HTR-8/SVneo (cell line): ENCODE measurements around the gene RIMS1.
"Not testable (repeated sequence)": the region's sequence is repeated elsewhere in the genome, so short reads cannot be mapped to it uniquely, and the experiment has no call there.

ENCODE experiments used
- DNase-seq: peaks from one replicate; pipeline ENCODE4 v3.0.0; 2011; ENCODE audit warnings: low spot score, mixed read lengths; ENCODE audit not compliant: insufficient read length
- FAIRE-seq: peaks from 2 replicates; lab custom pipeline; 2011; peaks lifted over from hg19 to GRCh38; lab: Jason Lieb, UNC

The RIMS1 gene

DNA sequence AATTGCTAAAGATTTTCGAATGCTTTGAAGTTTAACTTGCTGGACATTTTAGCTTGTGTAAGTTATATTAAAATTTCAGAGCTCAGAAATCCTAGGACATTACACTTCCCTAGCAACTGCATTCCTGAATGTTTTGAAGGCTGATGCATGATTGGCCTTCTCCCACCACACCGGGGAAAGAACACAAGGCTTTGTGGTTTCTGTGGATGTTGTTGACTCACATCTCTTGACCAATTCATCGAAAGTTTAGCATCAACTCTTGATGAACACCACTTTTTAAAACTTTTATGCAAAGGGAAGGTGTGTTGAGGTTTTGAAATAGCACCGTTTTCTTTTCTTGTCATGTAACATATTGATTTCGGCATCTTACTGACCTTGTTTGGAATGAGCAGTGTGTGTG is 81.1 kb downstream of the RIMS1 start:
- FAIRE-seq = no peak
- DNase-seq = no peak

GRCh38 chr6:71977884-71978283 is 91.5 kb downstream of the RIMS1 start:
- no peak for FAIRE-seq
- no peak for DNase-seq

- no peak for FAIRE-seq
- DNase-seq = no peak
These were observed 93.6 kb downstream of the RIMS1 start for GRCh38 chr6:71979911-71980310.

DNA sequence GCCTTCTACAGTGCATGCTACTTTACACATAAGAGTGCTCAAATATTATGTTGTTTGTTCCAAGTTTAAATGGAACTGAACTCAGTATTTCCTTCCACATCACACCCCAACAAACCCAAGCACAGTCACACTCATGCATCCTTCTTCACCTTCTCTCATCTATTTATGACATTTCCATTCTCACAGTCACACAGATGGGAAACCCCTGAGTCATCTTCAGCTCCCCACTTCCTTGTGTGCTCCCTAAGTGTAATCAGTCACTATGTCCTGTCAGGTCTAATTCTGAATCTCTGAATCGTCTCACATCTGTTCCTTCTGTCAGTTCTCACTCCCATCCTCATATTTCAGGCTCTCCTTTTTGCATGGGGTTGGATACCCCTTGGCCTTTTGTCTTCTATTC is 96.0 kb downstream of the RIMS1 start:
- no peak for DNase-seq
- no peak for FAIRE-seq

DNA sequence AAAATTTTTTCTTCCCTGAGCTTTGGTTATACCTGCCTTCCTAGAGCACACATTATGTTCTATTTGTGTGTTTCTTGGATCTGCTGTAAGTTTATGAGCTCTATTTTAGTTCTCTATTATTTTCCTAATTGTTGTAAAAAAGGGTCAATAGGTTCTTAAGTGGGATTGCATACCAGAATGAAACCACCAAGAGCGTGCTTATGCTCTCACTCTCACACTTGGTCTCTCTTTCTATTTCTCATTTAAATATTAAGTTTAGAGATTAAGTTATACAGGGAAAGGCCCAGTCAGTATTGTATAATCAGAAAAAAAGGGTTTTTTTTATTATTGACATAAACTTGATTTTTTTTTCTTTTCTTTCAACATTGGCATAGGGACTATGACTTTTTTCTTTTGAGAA is 96.8 kb downstream of the RIMS1 start:
- DNase-seq (no peak), FAIRE-seq (no peak)

DNA sequence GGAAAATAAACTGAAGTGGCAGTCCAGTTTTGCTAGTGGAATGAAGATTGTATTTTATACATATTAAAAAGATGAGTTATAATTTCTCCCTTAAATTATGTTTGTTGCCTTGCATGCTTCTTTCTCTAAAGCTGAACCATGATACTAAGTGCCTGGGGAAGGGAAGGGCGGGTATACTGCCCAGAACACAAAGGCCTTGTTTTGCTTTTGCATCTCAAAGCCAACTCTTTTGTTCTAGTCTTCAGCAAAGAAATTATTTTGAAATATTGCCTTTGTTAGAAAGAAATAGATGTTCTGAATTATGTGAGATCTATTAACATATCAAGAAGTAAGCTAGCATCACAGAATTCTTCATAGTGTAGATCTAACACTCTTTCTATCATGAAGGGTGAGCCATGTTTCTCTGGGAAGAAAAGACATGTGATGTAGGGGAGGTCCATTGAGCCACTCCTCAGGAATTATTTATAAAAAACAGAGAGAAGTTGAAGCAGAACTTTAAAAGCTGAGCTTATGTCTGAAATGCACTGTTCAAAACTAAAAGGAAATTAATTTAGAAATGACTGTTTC is 108.4 kb downstream of the RIMS1 start:
- DNase-seq = no peak
- FAIRE-seq = no peak

DNA sequence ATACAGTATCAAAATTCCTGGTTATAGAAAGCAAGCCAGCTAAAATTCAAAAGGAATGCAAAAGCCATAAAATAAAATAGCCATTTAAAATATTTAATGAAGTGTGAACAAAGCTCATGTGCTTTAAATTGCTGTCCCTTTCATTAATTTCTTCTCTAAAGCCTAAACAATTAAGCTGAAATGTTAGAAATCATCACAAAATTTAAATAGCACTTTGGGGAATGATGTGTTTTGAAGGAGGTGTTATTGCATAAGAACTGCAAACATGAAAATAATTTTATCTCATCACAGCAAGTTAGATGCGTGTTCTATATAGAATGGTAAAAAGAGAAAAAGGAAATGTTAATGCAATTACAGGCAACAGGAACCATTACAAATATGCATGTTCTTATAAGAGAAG is 111.0 kb downstream of the RIMS1 start:
- DNase-seq = no peak
- FAIRE-seq = no peak

DNA sequence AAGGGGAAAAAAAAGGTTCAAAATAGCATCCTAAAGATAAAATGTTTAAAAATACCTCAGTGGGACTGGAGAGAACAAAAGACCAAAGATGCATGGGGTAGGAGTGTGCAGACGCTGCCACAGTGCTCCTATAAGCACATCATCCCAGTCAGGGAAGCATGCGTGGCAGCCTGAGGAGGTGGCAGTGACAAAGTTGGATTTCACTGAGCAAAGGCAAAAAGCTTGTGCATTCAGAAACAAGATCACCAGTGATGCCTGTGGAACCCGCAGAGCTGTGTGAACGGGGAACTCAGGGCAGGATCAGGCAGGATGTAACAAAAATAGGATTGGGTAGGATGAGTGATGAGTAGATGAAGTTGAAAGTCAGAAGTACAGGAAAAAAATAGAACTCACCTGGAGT is 116.1 kb downstream of the RIMS1 start:
- FAIRE-seq = no peak

DNA sequence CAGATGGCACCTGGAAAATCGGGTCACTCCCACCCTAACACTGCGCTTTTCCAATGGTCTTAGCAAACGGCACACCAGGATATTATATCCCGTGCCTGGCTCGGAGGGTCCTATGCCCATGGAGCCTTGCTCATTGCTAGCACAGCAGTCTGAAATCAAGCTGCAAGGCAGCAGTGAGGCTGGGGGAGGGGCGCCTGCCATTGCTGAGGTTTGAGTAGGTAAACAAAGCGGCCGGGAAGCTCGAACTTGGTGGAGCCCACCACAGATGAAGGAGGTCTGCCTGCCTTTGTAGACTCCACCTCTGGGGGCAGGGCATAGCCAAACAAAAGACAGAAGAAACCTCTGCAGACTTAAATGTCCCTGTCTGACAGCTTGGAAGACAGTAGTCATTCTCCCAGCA is 120.2 kb downstream of the RIMS1 start:
- DNase-seq, FAIRE-seq: not testable (repeated sequence)

More for the DNA sequence above, 116.1 kb downstream of the RIMS1 start:
- DNase-seq = no peak

DNA sequence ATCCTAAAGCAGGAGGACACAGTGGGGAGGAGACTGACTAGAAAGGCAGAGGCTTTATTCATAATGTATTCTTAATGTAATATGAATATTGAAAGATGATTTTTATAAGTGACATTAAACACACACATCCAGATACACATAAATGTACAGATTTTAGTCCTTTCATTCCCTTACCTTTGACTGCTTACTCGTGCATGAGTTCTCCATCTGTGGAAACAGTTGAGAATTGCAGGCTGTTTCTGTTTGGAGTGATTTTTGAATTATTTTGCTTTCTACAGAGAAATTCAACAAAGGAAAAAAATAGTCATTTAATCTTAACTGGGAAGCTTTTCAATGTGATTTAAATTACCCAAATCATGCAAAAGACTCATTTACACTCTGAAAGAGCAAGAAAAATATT is 136.5 kb downstream of the RIMS1 start:
- no peak for DNase-seq

GRCh38 chr6:72031471-72031870 is 145.1 kb downstream of the RIMS1 start:
- no peak for DNase-seq
- no peak for FAIRE-seq

More for the DNA sequence above, 136.5 kb downstream of the RIMS1 start:
- no peak for FAIRE-seq

- DNase-seq (no peak), FAIRE-seq (no peak)
These were observed 145.7 kb downstream of the RIMS1 start for GRCh38 chr6:72032086-72032485.

GRCh38 chr6:72035486-72035885 is 149.1 kb downstream of the RIMS1 start:
- FAIRE-seq (no peak), DNase-seq (no peak)

- no peak for FAIRE-seq
- no peak for DNase-seq
These were observed 149.6 kb downstream of the RIMS1 start for GRCh38 chr6:72035966-72036365.

GRCh38 chr6:72037006-72037405 is 150.7 kb downstream of the RIMS1 start:
- FAIRE-seq (no peak), DNase-seq (no peak)

GRCh38 chr6:72040111-72040510 is 153.8 kb downstream of the RIMS1 start:
- DNase-seq (no peak), FAIRE-seq (no peak)

DNA sequence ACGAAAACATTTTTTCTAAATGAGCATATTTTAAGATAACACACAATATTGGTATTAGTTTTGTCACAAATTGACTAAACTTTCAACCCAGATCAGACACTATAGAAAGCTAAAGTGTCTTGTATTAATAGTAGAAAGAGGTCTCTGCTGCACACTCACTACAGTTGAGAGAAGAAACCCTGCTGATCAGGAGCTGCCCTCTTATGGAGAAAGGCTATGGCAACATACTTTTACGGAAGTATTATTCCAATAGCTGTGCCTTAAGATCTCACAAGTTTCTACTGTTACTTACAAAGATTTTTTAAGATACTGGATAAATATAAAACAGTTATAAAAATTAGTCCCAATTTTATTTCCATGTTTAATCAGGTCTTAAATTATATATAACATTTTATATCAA is 155.7 kb downstream of the RIMS1 start:
- no peak for DNase-seq
- FAIRE-seq = no peak

DNA sequence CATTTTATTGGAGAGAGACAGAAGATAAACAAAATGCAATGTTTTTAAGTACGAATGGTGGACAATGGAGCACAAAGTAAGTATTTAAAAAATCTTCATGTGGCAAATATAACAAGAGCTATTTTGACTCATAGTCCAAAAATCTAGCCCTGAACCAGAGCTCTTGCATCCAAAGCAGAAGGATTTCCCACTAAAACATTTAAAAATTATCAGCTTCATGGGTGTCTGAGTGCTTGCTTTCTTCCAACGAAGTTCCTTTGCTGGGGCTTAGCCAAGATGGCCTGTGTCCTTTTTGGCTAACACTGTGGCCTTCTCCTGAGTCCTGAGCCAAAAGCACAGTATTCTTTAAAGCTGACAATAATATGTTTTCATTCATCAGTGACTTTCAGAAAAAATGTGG is 161.7 kb downstream of the RIMS1 start:
- FAIRE-seq = no peak
- no peak for DNase-seq

DNA sequence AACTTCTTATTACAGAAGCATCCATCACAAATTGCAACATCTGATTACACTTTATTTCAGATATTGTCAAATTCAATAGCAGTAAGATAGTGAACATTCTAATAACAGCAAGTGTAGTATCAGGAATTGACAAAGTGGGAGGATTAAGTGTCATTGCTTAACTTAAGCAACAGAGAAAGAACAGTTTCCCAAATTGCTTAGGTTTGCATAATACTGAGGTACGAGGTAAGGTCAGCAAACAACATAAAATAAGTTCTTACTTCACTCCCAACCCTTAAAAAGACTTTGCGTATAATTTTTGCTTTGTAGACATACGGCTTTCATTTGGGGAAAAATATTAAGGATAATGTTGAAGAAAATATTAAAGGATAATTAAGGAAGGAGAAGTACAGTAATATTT is 163.0 kb downstream of the RIMS1 start:
- DNase-seq (no peak), FAIRE-seq (no peak)

- FAIRE-seq = no peak
- no peak for DNase-seq
These were observed 174.9 kb downstream of the RIMS1 start for GRCh38 chr6:72061286-72061685.

DNA sequence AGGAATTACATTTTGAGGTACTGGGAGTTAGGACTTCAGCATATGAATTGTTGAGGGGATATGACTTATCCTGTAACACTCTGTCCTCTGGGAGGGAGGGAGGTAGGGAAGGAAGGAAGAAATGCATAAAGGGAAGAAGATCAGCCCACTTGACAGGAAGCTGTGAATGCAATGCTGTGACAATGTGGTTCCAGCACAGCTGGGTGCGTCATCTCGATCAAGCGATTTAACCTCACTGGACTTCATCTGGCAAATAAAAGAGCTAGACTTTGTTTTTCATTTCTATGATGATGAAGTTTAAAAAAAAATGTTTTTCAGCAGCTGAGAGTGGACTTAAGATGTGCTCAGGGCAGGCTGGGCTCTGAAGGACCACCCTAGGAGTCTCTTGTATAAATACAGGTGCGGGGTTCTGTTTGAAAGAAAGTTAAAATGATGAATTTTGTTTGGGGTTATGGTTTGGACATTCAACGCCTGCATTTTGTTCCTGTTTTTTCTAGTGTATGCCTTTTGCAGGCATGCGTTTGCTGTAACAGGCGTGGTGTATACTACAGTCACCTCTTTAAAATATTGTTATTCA is 178.1 kb downstream of the RIMS1 start:
- FAIRE-seq (no peak), DNase-seq (no peak)

DNA sequence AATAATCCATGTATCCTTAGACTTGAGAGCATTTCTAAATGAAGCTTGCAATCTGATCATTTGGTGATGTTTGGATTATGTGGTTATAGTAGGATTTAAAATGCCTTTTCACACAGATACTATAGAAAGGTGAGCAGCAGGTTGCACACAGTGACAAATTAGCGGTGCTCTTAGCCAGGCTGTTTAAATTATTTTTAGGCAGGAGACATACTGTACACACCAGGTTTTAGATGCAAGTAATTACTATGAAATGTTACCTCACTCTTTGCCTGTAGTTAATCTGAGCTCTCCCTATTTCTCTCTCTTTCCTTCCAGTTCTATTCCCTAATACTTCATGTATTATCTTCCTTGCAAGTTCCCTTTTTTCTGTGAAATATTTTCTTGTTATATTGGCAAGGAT is 191.7 kb downstream of the RIMS1 start:
- DNase-seq (no peak), FAIRE-seq (no peak)
